GM10266 (cell line): ENCODE data around the gene TAGLN3.

ENCODE experiments used
- DNase-seq: peaks from one replicate; pipeline ENCODE4 v3.0.0; 2012; ENCODE audit errors: extremely low spot score
- TF ChIP-seq, protein P1 (sequence below): IDR thresholded peaks from 2 replicates; pipeline ENCODE4 v1.5.1; 2012; ENCODE audit warnings: mild to moderate bottlenecking, low read depth; ENCODE audit not compliant: control insufficient read depth, insufficient read depth; ENCODE audit errors: missing control alignments

Gene TAGLN3

DNA sequence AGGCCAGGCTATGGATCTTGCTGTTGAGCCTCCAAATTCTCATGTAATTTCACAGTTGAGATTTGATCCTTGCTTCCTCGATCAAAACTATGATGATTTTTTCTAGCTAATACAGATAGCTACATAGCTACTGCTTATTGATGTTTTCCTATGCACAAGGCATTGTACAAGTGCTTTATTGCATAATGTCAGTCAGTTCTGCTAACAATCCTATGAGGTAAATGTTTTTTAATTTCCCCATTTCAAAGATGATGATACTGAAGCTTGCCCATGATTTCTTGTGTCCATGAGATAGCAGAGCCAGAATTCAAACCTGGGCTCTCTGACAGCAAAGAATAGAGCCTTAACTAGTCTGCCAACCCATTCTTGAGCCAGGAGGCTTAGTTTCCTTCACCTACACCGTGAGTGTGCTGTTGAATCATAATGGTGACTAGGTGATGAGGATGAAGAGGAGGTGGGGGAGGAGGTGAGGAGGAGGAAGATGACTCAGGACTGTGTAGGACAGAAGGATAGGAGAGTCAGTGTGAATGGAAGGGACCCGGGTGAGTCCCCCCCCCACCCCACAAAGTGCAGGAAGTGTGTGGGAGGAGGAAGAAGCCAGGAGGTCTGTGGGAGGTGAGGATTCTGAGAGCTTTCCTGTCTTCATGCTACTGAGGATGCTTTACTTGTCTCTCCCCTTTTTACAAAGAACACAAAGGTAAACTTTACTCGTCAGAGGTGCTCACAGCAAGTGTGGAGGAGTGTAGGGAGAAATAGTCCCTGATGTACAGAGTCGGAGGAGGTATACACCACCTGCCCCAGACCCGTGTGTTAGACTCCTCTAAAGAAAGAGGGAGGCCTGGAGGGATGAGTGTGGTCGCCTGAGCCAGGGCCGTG is 3.6 kb downstream of the TAGLN3 start:
- TF ChIP-seq, protein P1, sequence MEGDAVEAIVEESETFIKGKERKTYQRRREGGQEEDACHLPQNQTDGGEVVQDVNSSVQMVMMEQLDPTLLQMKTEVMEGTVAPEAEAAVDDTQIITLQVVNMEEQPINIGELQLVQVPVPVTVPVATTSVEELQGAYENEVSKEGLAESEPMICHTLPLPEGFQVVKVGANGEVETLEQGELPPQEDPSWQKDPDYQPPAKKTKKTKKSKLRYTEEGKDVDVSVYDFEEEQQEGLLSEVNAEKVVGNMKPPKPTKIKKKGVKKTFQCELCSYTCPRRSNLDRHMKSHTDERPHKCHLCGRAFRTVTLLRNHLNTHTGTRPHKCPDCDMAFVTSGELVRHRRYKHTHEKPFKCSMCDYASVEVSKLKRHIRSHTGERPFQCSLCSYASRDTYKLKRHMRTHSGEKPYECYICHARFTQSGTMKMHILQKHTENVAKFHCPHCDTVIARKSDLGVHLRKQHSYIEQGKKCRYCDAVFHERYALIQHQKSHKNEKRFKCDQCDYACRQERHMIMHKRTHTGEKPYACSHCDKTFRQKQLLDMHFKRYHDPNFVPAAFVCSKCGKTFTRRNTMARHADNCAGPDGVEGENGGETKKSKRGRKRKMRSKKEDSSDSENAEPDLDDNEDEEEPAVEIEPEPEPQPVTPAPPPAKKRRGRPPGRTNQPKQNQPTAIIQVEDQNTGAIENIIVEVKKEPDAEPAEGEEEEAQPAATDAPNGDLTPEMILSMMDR = no peak
- DNase-seq = no peak

DNA sequence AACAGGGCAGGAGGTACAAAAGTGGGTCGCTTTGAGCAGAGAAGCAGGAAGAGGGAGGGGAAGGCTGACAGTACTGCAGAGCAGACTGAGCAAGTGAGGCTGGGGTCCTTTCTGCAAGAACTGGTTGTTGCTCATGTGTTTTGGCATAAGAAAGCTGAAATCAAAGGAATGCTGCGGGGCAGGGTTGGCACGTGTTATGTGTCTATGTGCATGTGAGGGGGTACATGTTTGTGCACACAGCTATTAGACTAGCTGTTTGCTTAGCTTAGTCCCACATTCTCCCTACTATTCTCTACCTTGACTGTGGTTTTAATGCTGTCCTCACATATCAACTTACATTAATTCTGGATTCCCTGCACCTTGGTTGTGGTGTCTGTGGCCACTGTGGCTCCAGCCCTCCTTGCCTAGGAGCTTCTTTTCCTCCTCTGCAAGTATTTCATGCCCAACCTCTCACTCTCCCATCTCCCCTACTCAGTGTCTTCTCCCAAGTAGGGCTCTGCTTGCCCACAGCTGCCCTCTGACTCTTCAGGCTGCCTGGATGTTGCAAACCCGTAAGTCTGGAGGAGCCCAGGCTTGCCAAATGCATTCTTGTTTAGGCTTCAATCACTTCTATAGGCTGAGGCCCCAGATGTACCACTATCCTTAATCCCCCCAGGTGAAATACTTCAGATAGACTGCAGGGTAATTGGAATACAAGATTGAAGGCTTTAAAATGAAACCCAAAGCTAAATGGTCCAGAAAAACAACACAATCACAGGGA is 4.8 kb downstream of the TAGLN3 start:
- TF ChIP-seq, protein P1 = no peak
- no peak for DNase-seq

DNA sequence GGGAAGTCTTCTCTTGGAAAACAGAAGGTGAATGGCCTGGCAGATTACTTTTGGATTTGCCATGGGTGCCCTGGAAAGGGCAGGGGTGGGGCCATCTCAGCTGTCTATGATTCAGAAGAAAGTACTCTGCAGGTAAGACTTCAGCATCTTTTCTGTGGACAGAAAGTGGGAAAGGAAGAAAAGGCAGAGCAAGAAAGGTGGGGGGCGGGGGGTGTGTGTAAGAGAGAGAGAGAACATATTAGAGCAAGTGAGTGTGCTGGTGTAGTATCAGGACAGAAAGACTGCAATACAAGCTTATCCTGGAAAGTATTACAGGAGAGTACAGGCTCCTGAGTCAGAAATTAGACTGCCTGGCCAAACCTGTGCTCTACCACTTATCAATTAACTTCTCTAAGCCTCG is 5.5 kb downstream of the TAGLN3 start:
- TF ChIP-seq, protein P1 = no peak
- no peak for DNase-seq

DNA sequence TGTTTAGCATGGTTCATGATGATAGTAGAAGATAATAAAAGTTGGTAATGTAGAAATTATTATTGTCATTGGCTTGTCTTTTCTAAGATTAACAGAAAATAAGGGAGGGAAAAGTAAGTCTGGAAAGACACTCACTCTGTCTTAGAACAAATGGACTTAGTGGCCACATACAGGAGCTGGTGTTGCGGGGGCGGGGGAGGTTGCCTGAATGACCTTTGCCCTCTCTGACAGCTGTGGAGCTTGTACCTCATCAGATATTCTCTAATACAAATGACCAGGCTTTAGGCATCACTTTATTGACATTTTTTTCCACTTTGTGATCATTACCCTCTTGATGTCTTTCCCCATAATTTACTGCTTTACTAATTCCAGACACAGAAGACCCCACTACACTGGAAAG is 5.9 kb downstream of the TAGLN3 start:
- TF ChIP-seq, protein P1 = no peak
- no peak for DNase-seq

DNA sequence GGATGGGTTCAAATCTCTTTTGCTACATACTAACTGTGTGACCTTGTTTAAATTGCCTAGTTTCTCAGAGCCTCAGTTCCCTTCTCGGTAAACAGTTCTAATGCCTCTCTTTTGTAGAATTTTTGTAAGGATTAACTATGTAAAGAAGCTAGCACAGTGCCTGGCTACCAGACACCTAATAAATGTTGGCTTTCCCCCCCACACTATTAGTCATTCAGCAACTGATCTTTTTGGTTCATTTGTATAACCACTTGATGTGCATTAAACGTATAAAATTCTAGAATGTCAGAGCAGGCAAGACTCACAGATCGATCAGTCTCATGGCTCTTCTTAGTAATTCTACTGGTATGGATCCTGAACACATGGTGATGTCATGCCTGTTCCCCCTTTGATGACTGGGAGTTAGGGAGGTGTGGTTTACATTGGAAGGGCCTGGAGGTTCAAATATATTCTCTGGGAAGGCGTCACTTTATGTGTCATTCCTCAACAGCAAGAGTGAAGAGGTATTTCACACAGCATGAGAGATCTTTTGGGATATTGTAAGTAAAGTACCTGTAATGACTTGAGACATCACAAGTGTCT is 6.5 kb downstream of the TAGLN3 start:
- TF ChIP-seq, protein P1 = no peak
- no peak for DNase-seq

DNA sequence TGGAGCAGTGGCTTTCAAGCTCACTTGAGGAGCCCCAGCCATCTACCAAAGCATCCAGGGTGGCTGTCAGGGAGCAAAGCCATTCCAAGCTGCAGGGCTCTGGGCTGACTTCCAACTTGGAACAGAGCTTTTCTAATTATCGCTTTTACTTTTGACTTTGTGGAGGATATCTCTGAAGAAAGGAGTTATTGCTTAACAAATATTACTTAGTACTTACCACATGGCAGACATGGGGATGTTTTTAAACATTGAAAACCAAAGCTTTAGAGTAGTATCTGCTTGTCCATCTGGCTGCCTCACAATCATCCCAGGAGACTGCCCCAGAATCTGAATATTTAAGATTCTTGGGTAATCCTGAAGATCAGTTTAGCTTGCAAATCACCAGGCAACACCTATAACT is 8.9 kb downstream of the TAGLN3 start:
- no peak for DNase-seq

More for the DNA sequence above, 8.9 kb downstream of the TAGLN3 start:
- TF ChIP-seq, protein P1 = no peak
